Thymus (tissue), 11 donors: Measurements from ENCODE around the gene ANKAR. TPM values are rescaled to one million over a fixed set of nuclear protein-coding genes. Genes with fewer than 3 reads are reported as not detected.
"Not testable (repeated sequence)": the region's sequence is repeated elsewhere in the genome, so short reads cannot be mapped to it uniquely, and the experiment has no call there.

Experiments used
- DNase-seq, 9 donors: peaks; one replicate each; pipeline ENCODE4 v3.0.0-alpha.2; 2013; ENCODE audit warnings: low spot score in 9 of 9, low read depth in 6 of 9, missing footprints in 1 of 9
- H3K27ac ChIP-seq, 2 donors: one replicate each; pipeline ENCODE4 v1.5.1; 2013; ENCODE audit warnings: control low read depth in 1 of 2, low read depth in 1 of 2, low read length in 1 of 2, mild to moderate bottlenecking in 1 of 2, moderate library complexity in 1 of 2
- H3K27me3 ChIP-seq, 2 donors: one replicate each; pipeline ENCODE4 v1.5.1; 2013; ENCODE audit warnings: low read length in 1 of 2; ENCODE audit not compliant: control insufficient read depth in 2 of 2, insufficient read depth in 1 of 2
- H3K36me3 ChIP-seq, 2 donors: one replicate each; pipeline ENCODE4 v1.5.1; 2013; ENCODE audit warnings: low read length in 1 of 2, mild to moderate bottlenecking in 1 of 2, moderate library complexity in 1 of 2; ENCODE audit not compliant: control insufficient read depth in 2 of 2, insufficient read depth in 2 of 2
- H3K4me1 ChIP-seq, 2 donors: one replicate each; pipeline ENCODE4 v1.5.1; 2013; ENCODE audit warnings: low read length in 2 of 2; ENCODE audit not compliant: control insufficient read depth in 2 of 2, insufficient read depth in 2 of 2
- H3K4me3 ChIP-seq, 2 donors: one replicate each; pipeline ENCODE4 v1.5.1; 2013; ENCODE audit warnings: low read length in 2 of 2, control low read depth in 1 of 2, mild to moderate bottlenecking in 1 of 2
- H3K9me3 ChIP-seq, 2 donors: one replicate each; pipeline ENCODE4 v1.5.1; 2013; ENCODE audit warnings: low read length in 1 of 2, mild to moderate bottlenecking in 1 of 2; ENCODE audit not compliant: control insufficient read depth in 2 of 2, insufficient read depth in 1 of 2
- WGBS: extraction: QIAGEN DNeasy Blood & Tissue Kit; methylation state at CpG from one replicate; pipeline ENCODE4 v1.1.7; 2013; 5-methylcytosine and 5-hydroxymethylcytosine counted together
- polyA plus RNA-seq: library from polyadenylated mRNA; stranded (reverse); fragments of 200-250 nt; gene quantifications from one replicate; pipeline ENCODE4 v1.2.3, GENCODE V29; 2013
- total RNA-seq: library from RNA; stranded (reverse); fragments of 120-200 nt; gene quantifications from one replicate; pipeline ENCODE4 v1.2.4, GENCODE V29; 2013
- donor health status: healthy.

ANKAR gene
- total and polyA plus RNA-seq, 2 donors: 4.0 to 10.0 TPM

- Histone ChIP-seq H3K9me3 (no peaks in the 10 kb centered on the region), H3K4me1 (peaks cover 17 to 28% of the 10 kb centered on the region in 2 donors), H3K4me3 (peak overlapping the region in 1 of 2 donors; percentile 11), H3K27ac (peak overlapping the region; percentile 73 to 80), H3K36me3 (no peaks in the 10 kb centered on the region), H3K27me3 (no peaks in the 10 kb centered on the region)
- 32% methylated on average over 5 of the region's 5 CpGs for WGBS
- peak in 6 of 9 donors; percentile 45 to 83 (median 57) for DNase-seq
Measured at GRCh38 chr2:189657867-189658266, 16.6 kb upstream of the ANKAR start.

GRCh38 chr2:189658306-189659212, 15.9 kb upstream of the ANKAR start:
- H3K4me1 ChIP-seq: peaks cover 17 to 28% of the 10 kb centered on the region in 2 donors
- DNase-seq: peak in 2 of 9 donors; percentile 22 to 53
- no peaks in the 10 kb centered on the region for H3K9me3 ChIP-seq
- 74% methylated on average over 7 of the region's 7 CpGs for WGBS
- no peak overlapping the region for H3K4me3 ChIP-seq
- H3K36me3 ChIP-seq: no peaks in the 10 kb centered on the region
- H3K27ac ChIP-seq: peak overlapping the region; percentile 61 to 73
- H3K27me3 ChIP-seq: no peaks in the 10 kb centered on the region

- Histone ChIP-seq H3K4me3 (no peak overlapping the region), H3K27ac (no peak overlapping the region), H3K27me3 (no peaks in the 10 kb centered on the region), H3K9me3 (no peaks in the 10 kb centered on the region), H3K4me1 (peaks cover 17 to 28% of the 10 kb centered on the region in 2 donors), H3K36me3 (no peaks in the 10 kb centered on the region)
- no peak for DNase-seq
- WGBS: 93% methylated on average over 2 of the region's 2 CpGs
Measured at GRCh38 chr2:189659734-189660133, 14.7 kb upstream of the ANKAR start.

- Histone ChIP-seq H3K27ac (no peak overlapping the region), H3K9me3 (no peaks in the 10 kb centered on the region), H3K36me3 (peaks cover 0 to 3% of the 10 kb centered on the region in 2 donors), H3K4me3 (no peak overlapping the region), H3K27me3 (no peaks in the 10 kb centered on the region), H3K4me1 (peaks cover 17 to 28% of the 10 kb centered on the region in 2 donors)
- DNase-seq: no peak
- WGBS: 22% methylated on average over 4 of the region's 4 CpGs
Measured at GRCh38 chr2:189660803-189661147, 13.7 kb upstream of the ANKAR start.

- peak; percentile 99 to 100 (median 99) for DNase-seq
- Histone ChIP-seq H3K27ac (peak within 1 kb of the TSS; percentile 29 to 84), H3K9me3 (no peaks in the 10 kb centered on the region), H3K27me3 (no peaks in the 10 kb centered on the region), H3K4me1 (peaks cover 17 to 28% of the 10 kb centered on the region in 2 donors), H3K36me3 (peaks cover 0 to 7% of the 10 kb centered on the region in 2 donors), H3K4me3 (peak within 1 kb of the TSS; percentile 66 to 72)
- WGBS: under 1% methylated on average over 46 of the region's 46 CpGs
Measured at GRCh38 chr2:189661148-189661956, 13.1 kb upstream of the ANKAR start, which contains the start of gene ASNSD1. Gene ASNSD1 (plus strand): TSS chr2:189661459. CDS start chr2:189666133, 4,674 bp downstream.

GRCh38 chr2:189661957-189662321, 12.5 kb upstream of the ANKAR start:
- H3K4me1 ChIP-seq: peaks cover 17 to 28% of the 10 kb centered on the region in 2 donors
- H3K9me3 ChIP-seq: no peaks in the 10 kb centered on the region
- peak in 4 of 9 donors; percentile 14 to 38 (median 22) for DNase-seq
- H3K36me3 ChIP-seq: peaks cover 0 to 13% of the 10 kb centered on the region in 2 donors
- H3K27ac ChIP-seq: no peak overlapping the region
- H3K27me3 ChIP-seq: no peaks in the 10 kb centered on the region
- WGBS: 13% methylated on average over 9 of the region's 9 CpGs
- H3K4me3 ChIP-seq: peak overlapping the region; percentile 66 to 72

- Histone ChIP-seq H3K9me3 (no peaks in the 10 kb centered on the region), H3K4me3 (peak overlapping the region in 1 of 2 donors; percentile 1), H3K4me1 (peaks cover 12 to 26% of the 10 kb centered on the region in 2 donors), H3K27ac (no peak overlapping the region), H3K27me3 (no peaks in the 10 kb centered on the region), H3K36me3 (peaks cover 6 to 21% of the 10 kb centered on the region in 2 donors)
- DNase-seq: peak in 1 of 9 donors; percentile 8
- 89% methylated on average over 5 of the region's 5 CpGs for WGBS
Measured at GRCh38 chr2:189662669-189663226, 11.7 kb upstream of the ANKAR start.

- DNase-seq, H3K9me3 ChIP-seq, H3K4me3 ChIP-seq, H3K27ac ChIP-seq, H3K27me3 ChIP-seq: not testable (repeated sequence)
- H3K36me3 ChIP-seq: peaks cover 6 to 27% of the 10 kb centered on the region in 2 donors
- peaks cover 6 to 21% of the 10 kb centered on the region in 2 donors for H3K4me1 ChIP-seq
- 96% methylated on average over 12 of the region's 12 CpGs for WGBS
Measured at GRCh38 chr2:189663319-189663718, 11.2 kb upstream of the ANKAR start.
